ENCODE results near the gene MZT2A.
"Not testable (repeated sequence)": the region's sequence is repeated elsewhere in the genome, so short reads cannot be mapped to it uniquely, and the experiment has no call there.

Gene MZT2A

GRCh38 chr2:131530626-131531344 is 38.6 kb upstream of the MZT2A start:
- not testable (repeated sequence) for H3K27ac ChIP-seq (ENCODE audit: low read depth, low read length); H3K27me3 ChIP-seq (ENCODE audit: insufficient read depth, low read length); H3K79me2 ChIP-seq (ENCODE audit: control insufficient read depth, insufficient read depth, low read length, unreplicated experiment); H2AFZ ChIP-seq (ENCODE audit: low read length, unreplicated experiment); H3K4me3 ChIP-seq (ENCODE audit: low read depth, low read length); H3K4me1 ChIP-seq (ENCODE audit: control insufficient read depth, insufficient read depth, low read length, unreplicated experiment); H3K36me3 ChIP-seq (ENCODE audit: insufficient read depth, low read length)

- H3K79me2 ChIP-seq (ENCODE audit: control insufficient read depth, insufficient read depth, low read length, unreplicated experiment); H3K27ac ChIP-seq (ENCODE audit: low read depth, low read length); H3K36me3 ChIP-seq (ENCODE audit: insufficient read depth, low read length); H3K4me3 ChIP-seq (ENCODE audit: low read depth, low read length); H3K4me1 ChIP-seq (ENCODE audit: control insufficient read depth, insufficient read depth, low read length, unreplicated experiment); H3K27me3 ChIP-seq (ENCODE audit: insufficient read depth, low read length); H2AFZ ChIP-seq (ENCODE audit: low read length, unreplicated experiment): not testable (repeated sequence)
Observed at GRCh38 chr2:131529864-131530445, 37.8 kb upstream of the MZT2A start.

GRCh38 chr2:131528981-131529863 is 37.0 kb upstream of the MZT2A start:
- not testable (repeated sequence) for H3K79me2 ChIP-seq (ENCODE audit: control insufficient read depth, insufficient read depth, low read length, unreplicated experiment); H3K36me3 ChIP-seq (ENCODE audit: insufficient read depth, low read length); H2AFZ ChIP-seq (ENCODE audit: low read length, unreplicated experiment); H3K27ac ChIP-seq (ENCODE audit: low read depth, low read length); H3K4me3 ChIP-seq (ENCODE audit: low read depth, low read length); H3K4me1 ChIP-seq (ENCODE audit: control insufficient read depth, insufficient read depth, low read length, unreplicated experiment); H3K27me3 ChIP-seq (ENCODE audit: insufficient read depth, low read length)

GRCh38 chr2:131527131-131528001 is 35.2 kb upstream of the MZT2A start, which contains the start of gene CCDC74A:
Gene CCDC74A (plus strand): TSS chr2:131527888. CDS start chr2:131527971, 83 bp downstream.
- Histone ChIP-seq H3K4me3 (ENCODE audit: low read depth, low read length) (peak within 1 kb of the TSS; percentile 72), H2AFZ (ENCODE audit: low read length, unreplicated experiment) (peak within 1 kb of the TSS; percentile 50)
- not testable (repeated sequence) for H3K36me3 ChIP-seq (ENCODE audit: insufficient read depth, low read length); H3K4me1 ChIP-seq (ENCODE audit: control insufficient read depth, insufficient read depth, low read length, unreplicated experiment); H3K79me2 ChIP-seq (ENCODE audit: control insufficient read depth, insufficient read depth, low read length, unreplicated experiment); H3K27ac ChIP-seq (ENCODE audit: low read depth, low read length); H3K27me3 ChIP-seq (ENCODE audit: insufficient read depth, low read length)

GRCh38 chr2:131525256-131525655 is 33.1 kb upstream of the MZT2A start:
- not testable (repeated sequence) for H2AFZ ChIP-seq (ENCODE audit: low read length, unreplicated experiment); H3K4me3 ChIP-seq (ENCODE audit: low read depth, low read length); H3K27ac ChIP-seq (ENCODE audit: low read depth, low read length); H3K27me3 ChIP-seq (ENCODE audit: insufficient read depth, low read length); H3K79me2 ChIP-seq (ENCODE audit: control insufficient read depth, insufficient read depth, low read length, unreplicated experiment); H3K36me3 ChIP-seq (ENCODE audit: insufficient read depth, low read length); H3K4me1 ChIP-seq (ENCODE audit: control insufficient read depth, insufficient read depth, low read length, unreplicated experiment)

- Histone ChIP-seq H3K79me2 (ENCODE audit: control insufficient read depth, insufficient read depth, low read length, unreplicated experiment) (no peaks in the 10 kb centered on the region), H3K36me3 (ENCODE audit: insufficient read depth, low read length) (no peaks in the 10 kb centered on the region), H2AFZ (ENCODE audit: low read length, unreplicated experiment) (no peak overlapping the region), H3K27me3 (ENCODE audit: insufficient read depth, low read length) (no peaks in the 10 kb centered on the region), H3K4me3 (ENCODE audit: low read depth, low read length) (no peak overlapping the region), H3K27ac (ENCODE audit: low read depth, low read length) (no peak overlapping the region), H3K4me1 (ENCODE audit: control insufficient read depth, insufficient read depth, low read length, unreplicated experiment) (peaks cover 1% of the 10 kb centered on the region)
Observed at GRCh38 chr2:131521961-131522781, 30.0 kb upstream of the MZT2A start.

GRCh38 chr2:131521524-131521923 is 29.3 kb upstream of the MZT2A start:
- H3K4me1 ChIP-seq (ENCODE audit: control insufficient read depth, insufficient read depth, low read length, unreplicated experiment); H3K27me3 ChIP-seq (ENCODE audit: insufficient read depth, low read length); H2AFZ ChIP-seq (ENCODE audit: low read length, unreplicated experiment); H3K27ac ChIP-seq (ENCODE audit: low read depth, low read length); H3K36me3 ChIP-seq (ENCODE audit: insufficient read depth, low read length); H3K4me3 ChIP-seq (ENCODE audit: low read depth, low read length); H3K79me2 ChIP-seq (ENCODE audit: control insufficient read depth, insufficient read depth, low read length, unreplicated experiment): not testable (repeated sequence)

GRCh38 chr2:131520526-131520925 is 28.3 kb upstream of the MZT2A start:
- Histone ChIP-seq H3K27me3 (ENCODE audit: insufficient read depth, low read length) (no peaks in the 10 kb centered on the region), H2AFZ (ENCODE audit: low read length, unreplicated experiment) (no peak overlapping the region), H3K4me3 (ENCODE audit: low read depth, low read length) (no peak overlapping the region), H3K36me3 (ENCODE audit: insufficient read depth, low read length) (no peaks in the 10 kb centered on the region), H3K79me2 (ENCODE audit: control insufficient read depth, insufficient read depth, low read length, unreplicated experiment) (no peaks in the 10 kb centered on the region), H3K4me1 (ENCODE audit: control insufficient read depth, insufficient read depth, low read length, unreplicated experiment) (no peaks in the 10 kb centered on the region), H3K27ac (ENCODE audit: low read depth, low read length) (no peak overlapping the region)

- not testable (repeated sequence) for H3K27me3 ChIP-seq (ENCODE audit: insufficient read depth, low read length); H3K27ac ChIP-seq (ENCODE audit: low read depth, low read length); H3K79me2 ChIP-seq (ENCODE audit: control insufficient read depth, insufficient read depth, low read length, unreplicated experiment); H2AFZ ChIP-seq (ENCODE audit: low read length, unreplicated experiment); H3K36me3 ChIP-seq (ENCODE audit: insufficient read depth, low read length); H3K4me1 ChIP-seq (ENCODE audit: control insufficient read depth, insufficient read depth, low read length, unreplicated experiment); H3K4me3 ChIP-seq (ENCODE audit: low read depth, low read length)
Observed at GRCh38 chr2:131519871-131520470, 27.8 kb upstream of the MZT2A start.
